DND-41 (cell line): Measurements from ENCODE around the gene ASB14.
A peak's percentile ranks its signal among the peaks of the same experiment; 100 is the strongest.

Experiments
- ATAC-seq: fragments of 200-7000 bp; cut with Tn5 transposase; 3 replicates; pipeline ENCODE4 v1.9.1; 2021; ENCODE audit warnings: low read depth; ENCODE audit not compliant: insufficient read depth
- DNase-seq: peaks from one replicate; pipeline ENCODE4 v3.0.0-alpha.2; 2020
- H2AFZ ChIP-seq: 2 replicates; pipeline ENCODE4 v1.6.0; 2012; ENCODE audit warnings: low read depth, low read length
- H3K27ac ChIP-seq: 2 replicates; pipeline ENCODE4 v1.5.1; 2012; ENCODE audit warnings: low read length, inconsistent platforms
- H3K27me3 ChIP-seq: fragments of 200-600 bp; sonication (generic); 2 replicates; pipeline ENCODE4 v1.6.0; 2012; ENCODE audit warnings: low read length, mild to moderate bottlenecking, inconsistent platforms; ENCODE audit not compliant: insufficient read depth, poor library complexity
- H3K36me3 ChIP-seq: 2 replicates; pipeline ENCODE4 v1.5.1; 2012; ENCODE audit warnings: low read length, inconsistent platforms; ENCODE audit not compliant: insufficient read depth
- H3K4me1 ChIP-seq: 2 replicates; pipeline ENCODE4 v1.5.1; 2012; ENCODE audit warnings: mild to moderate bottlenecking, low read length; ENCODE audit not compliant: insufficient read depth
- H3K4me2 ChIP-seq: 2 replicates; pipeline ENCODE4 v1.6.0; 2012; ENCODE audit warnings: mild to moderate bottlenecking, moderate library complexity, low read length, inconsistent platforms; ENCODE audit not compliant: insufficient read depth
- H3K4me3 ChIP-seq, 2 experiments: fragments of 200-600 bp in 1 of 2; shearing (Covaris generic) in 1 of 2; 2 replicates each; pipeline ENCODE4 v1.5.1; 2012 to 2016; ENCODE audit warnings: inconsistent platforms in 2 of 2, low read length in 2 of 2, mild to moderate bottlenecking in 2 of 2, low read depth in 1 of 2, moderate library complexity in 1 of 2
- H3K79me2 ChIP-seq: 2 replicates; pipeline ENCODE4 v1.6.0; 2012; ENCODE audit warnings: low read length, inconsistent platforms; ENCODE audit not compliant: insufficient read depth
- H3K9ac ChIP-seq: 2 replicates; pipeline ENCODE4 v1.6.0; 2012; ENCODE audit warnings: low read depth, mild to moderate bottlenecking, inconsistent platforms, low read length, moderate library complexity
- H3K9me3 ChIP-seq: 2 replicates; pipeline ENCODE4 v1.5.1; 2012; ENCODE audit warnings: low read length, moderate library complexity, mild to moderate bottlenecking, inconsistent platforms; ENCODE audit not compliant: insufficient read depth, severe bottlenecking
- H4K20me1 ChIP-seq: 2 replicates; pipeline ENCODE4 v1.6.0; 2012; ENCODE audit warnings: low read length; ENCODE audit not compliant: insufficient read depth
- EZH2 ChIP-seq: IDR thresholded peaks from 3 replicates; pipeline ENCODE4 v1.6.1; 2012; ENCODE audit warnings: borderline replicate concordance, low read depth, mild to moderate bottlenecking, moderate library complexity, low read length, inconsistent platforms; ENCODE audit not compliant: severe bottlenecking
- TF ChIP-seq, protein P1 (sequence below): IDR thresholded peaks from 2 replicates; pipeline ENCODE4 v1.5.1; 2012; ENCODE audit warnings: borderline replicate concordance, low read length, moderate library complexity, mild to moderate bottlenecking; ENCODE audit not compliant: poor library complexity, severe bottlenecking; ENCODE audit errors: extremely low read depth

Gene ASB14

DNA sequence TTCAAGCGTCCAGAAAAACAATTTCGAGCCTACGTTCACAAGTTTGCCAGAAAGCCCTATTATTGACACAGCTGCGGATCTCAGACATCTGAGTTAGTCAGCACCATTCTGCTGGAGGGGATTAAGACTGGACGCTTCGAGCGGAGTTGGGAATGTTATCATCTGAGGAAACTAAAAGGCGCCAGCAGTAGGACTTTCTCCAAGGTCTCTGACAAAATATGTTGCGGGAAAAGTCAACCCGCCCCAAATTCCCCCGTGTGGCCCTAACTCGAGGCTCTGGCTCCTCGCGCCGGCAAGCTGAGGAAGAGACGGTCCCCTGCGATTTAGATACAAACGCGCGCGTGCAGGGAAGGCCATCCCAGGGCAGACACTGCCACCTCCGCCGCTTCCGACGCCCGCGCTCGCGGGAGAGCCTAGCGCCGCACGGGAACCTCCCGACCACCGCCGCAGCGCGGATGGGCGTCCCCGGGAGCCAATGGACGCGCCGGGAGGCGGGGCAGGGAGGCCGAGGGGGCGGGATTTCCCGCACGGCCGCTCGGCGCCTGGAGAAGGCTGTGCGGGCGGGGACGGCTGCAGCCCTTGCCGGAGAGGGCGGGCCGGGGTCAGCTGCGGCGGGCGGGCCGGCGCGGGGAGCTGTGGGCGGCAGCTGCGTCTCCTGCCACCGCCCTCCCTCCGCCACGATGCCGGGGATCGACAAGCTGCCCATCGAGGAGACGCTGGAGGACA is 65.1 kb downstream of the ASB14 start, which contains the start of gene APPL1:
Gene APPL1 (plus strand): TSS at position 526 of the 726 bp plus-strand sequence. CDS start 155 bp downstream, at position 681.
- TF ChIP-seq, protein P1, sequence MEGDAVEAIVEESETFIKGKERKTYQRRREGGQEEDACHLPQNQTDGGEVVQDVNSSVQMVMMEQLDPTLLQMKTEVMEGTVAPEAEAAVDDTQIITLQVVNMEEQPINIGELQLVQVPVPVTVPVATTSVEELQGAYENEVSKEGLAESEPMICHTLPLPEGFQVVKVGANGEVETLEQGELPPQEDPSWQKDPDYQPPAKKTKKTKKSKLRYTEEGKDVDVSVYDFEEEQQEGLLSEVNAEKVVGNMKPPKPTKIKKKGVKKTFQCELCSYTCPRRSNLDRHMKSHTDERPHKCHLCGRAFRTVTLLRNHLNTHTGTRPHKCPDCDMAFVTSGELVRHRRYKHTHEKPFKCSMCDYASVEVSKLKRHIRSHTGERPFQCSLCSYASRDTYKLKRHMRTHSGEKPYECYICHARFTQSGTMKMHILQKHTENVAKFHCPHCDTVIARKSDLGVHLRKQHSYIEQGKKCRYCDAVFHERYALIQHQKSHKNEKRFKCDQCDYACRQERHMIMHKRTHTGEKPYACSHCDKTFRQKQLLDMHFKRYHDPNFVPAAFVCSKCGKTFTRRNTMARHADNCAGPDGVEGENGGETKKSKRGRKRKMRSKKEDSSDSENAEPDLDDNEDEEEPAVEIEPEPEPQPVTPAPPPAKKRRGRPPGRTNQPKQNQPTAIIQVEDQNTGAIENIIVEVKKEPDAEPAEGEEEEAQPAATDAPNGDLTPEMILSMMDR: peak; percentile 25
- no peak for TF ChIP-seq EZH2
- Histone ChIP-seq H3K27me3 (no peaks in the 10 kb centered on the region), H3K27ac (peak within 1 kb of the TSS; percentile 74), H3K79me2 (peaks cover 48% of the 10 kb centered on the region), H2AFZ (peak within 1 kb of the TSS; percentile 93), H3K9me3 (no peaks in the 10 kb centered on the region), H3K4me2 (peak within 1 kb of the TSS; percentile 84), H4K20me1 (peaks cover 6% of the 10 kb centered on the region; the same call in 1 of the 2 replicates), H3K4me3 (peak within 1 kb of the TSS; percentile 85 to 87), H3K36me3 (no peaks in the 10 kb centered on the region), H3K4me1 (peaks cover 28% of the 10 kb centered on the region), H3K9ac (peak within 1 kb of the TSS; percentile 69)
- ATAC-seq (peak; percentile 94), DNase-seq (peak; percentile 92)

DNA sequence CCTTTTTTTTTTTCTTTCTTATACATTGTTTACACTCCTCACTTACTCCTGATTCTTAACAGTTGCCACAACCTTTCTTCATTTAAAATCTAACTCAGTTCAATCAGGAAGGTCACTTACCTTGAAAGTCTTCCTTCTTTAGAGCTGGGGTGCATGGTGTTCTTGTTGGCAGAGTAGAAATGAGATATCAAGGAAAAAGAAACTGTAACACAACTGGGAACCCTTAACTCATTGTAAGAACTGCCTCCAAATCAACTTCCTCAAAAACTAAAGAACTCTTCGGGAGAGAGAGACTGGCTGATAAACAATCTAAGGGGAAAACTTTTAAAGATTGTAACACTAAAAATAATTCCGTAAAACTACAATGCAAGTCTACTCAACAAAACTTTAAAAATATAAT is 66.3 kb downstream of the ASB14 start:
- ATAC-seq: no peak
- peaks cover 28% of the 10 kb centered on the region for H3K4me1 ChIP-seq
- TF ChIP-seq, protein P1: no peak
- no peak for TF ChIP-seq EZH2
- no peaks in the 10 kb centered on the region for H3K36me3 ChIP-seq
- H3K79me2 ChIP-seq: peaks cover 36% of the 10 kb centered on the region
- H3K27me3 ChIP-seq: no peaks in the 10 kb centered on the region
- no peak for DNase-seq
- peak overlapping the region; percentile 25; the same call in 1 of the 2 replicates for H3K4me2 ChIP-seq
- H3K27ac ChIP-seq: no peak overlapping the region
- peak overlapping the region; percentile 64; the same call in 1 of the 2 replicates for H2AFZ ChIP-seq
- no peaks in the 10 kb centered on the region for H3K9me3 ChIP-seq
- peaks cover 3% of the 10 kb centered on the region; the same call in 1 of the 2 replicates for H4K20me1 ChIP-seq
- H3K4me3 ChIP-seq: no peak overlapping the region
- no peak overlapping the region for H3K9ac ChIP-seq

DNA sequence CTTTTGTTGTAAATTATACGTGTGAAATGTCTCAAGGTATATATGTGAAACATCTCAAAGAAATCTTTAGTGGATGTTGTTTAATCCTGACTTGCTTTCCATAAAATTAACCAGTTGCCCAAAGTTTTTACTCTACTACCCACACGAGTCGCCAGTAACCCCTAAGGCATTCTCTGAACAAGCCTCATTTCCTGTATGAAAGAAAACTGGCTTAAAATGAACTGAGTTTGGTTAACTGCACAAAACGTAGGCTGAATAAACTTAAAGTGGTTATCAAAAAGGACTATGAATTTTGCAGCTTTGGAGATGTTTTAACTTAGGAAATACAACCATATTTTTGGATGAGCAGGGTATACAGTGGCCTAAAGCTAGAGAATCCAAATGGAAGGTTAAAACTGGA is 67.6 kb downstream of the ASB14 start:
- Histone ChIP-seq H3K4me1 (peaks cover 22% of the 10 kb centered on the region), H3K4me3 (no peak overlapping the region), H4K20me1 (0 out of 2 replicates have a peak, but pooled peaks cover under 1% of the 10 kb centered on the region), H2AFZ (no peak overlapping the region), H3K36me3 (no peaks in the 10 kb centered on the region), H3K27ac (no peak overlapping the region), H3K79me2 (peaks cover 22% of the 10 kb centered on the region), H3K9me3 (no peaks in the 10 kb centered on the region), H3K27me3 (no peaks in the 10 kb centered on the region), H3K9ac (no peak overlapping the region), H3K4me2 (no peak overlapping the region)
- ATAC-seq (no peak), DNase-seq (no peak)
- no peak for TF ChIP-seq EZH2
- TF ChIP-seq, protein P1: no peak
